Trophoblast cell (in vitro differentiated cells and primary cell): Measurements from ENCODE around the gene KIF17.

ENCODE experiments used
- DNase-seq, 2 donors: peaks; one replicate each; pipeline ENCODE4 v3.0.0-alpha.2; 2016
- H2AFZ ChIP-seq: 2 replicates; pipeline ENCODE4 v1.6.1; 2013; ENCODE audit warnings: low read length, moderate library complexity, mild to moderate bottlenecking; ENCODE audit not compliant: insufficient read depth, poor library complexity
- H2AK5ac ChIP-seq: 2 replicates; pipeline ENCODE4 v1.6.1; 2013; ENCODE audit warnings: mild to moderate bottlenecking, low read length
- H2BK120ac ChIP-seq: 2 replicates; pipeline ENCODE4 v1.6.1; 2013; ENCODE audit warnings: low read length, mild to moderate bottlenecking, moderate library complexity; ENCODE audit not compliant: insufficient read depth, poor library complexity
- H2BK12ac ChIP-seq: 2 replicates; pipeline ENCODE4 v1.6.1; 2013; ENCODE audit warnings: mild to moderate bottlenecking, low read length, moderate library complexity
- H2BK5ac ChIP-seq: 2 replicates; pipeline ENCODE4 v1.6.1; 2013; ENCODE audit warnings: low read length, low read depth, moderate library complexity, mild to moderate bottlenecking; ENCODE audit not compliant: poor library complexity
- H3K14ac ChIP-seq: 2 replicates; pipeline ENCODE4 v1.6.1; 2013; ENCODE audit warnings: mild to moderate bottlenecking, low read length
- H3K18ac ChIP-seq: 2 replicates; pipeline ENCODE4 v1.6.1; 2013; ENCODE audit warnings: mild to moderate bottlenecking, low read length
- H3K23ac ChIP-seq: 2 replicates; pipeline ENCODE4 v1.6.1; 2013; ENCODE audit warnings: low read length
- H3K27ac ChIP-seq: 2 replicates; pipeline ENCODE4 v1.5.1; 2013; ENCODE audit warnings: low read depth, mild to moderate bottlenecking, inconsistent platforms, low read length, moderate library complexity
- H3K27me3 ChIP-seq: 2 replicates; pipeline ENCODE4 v1.6.1; 2013; ENCODE audit warnings: inconsistent platforms, mild to moderate bottlenecking, low read length, moderate library complexity; ENCODE audit not compliant: insufficient read depth
- H3K36me3 ChIP-seq, 2 experiments: 1 replicate in 1 of 2; 2 replicates in 1 of 2; pipeline ENCODE4 v1.6.1; 2013; ENCODE audit warnings: low read length in 2 of 2, mild to moderate bottlenecking in 2 of 2, moderate library complexity in 1 of 2; ENCODE audit not compliant: insufficient read depth in 2 of 2, control insufficient read depth in 1 of 2
- H3K4ac ChIP-seq: 2 replicates; pipeline ENCODE4 v1.6.1; 2013; ENCODE audit warnings: low read depth, mild to moderate bottlenecking, low read length, moderate library complexity
- H3K4me1 ChIP-seq, 2 experiments: 1 replicate in 1 of 2; 2 replicates in 1 of 2; pipeline ENCODE4 v1.6.1; 2013; ENCODE audit warnings: low read length in 2 of 2, mild to moderate bottlenecking in 2 of 2, moderate library complexity in 1 of 2; ENCODE audit not compliant: insufficient read depth in 2 of 2, control insufficient read depth in 1 of 2
- H3K4me2 ChIP-seq: 2 replicates; pipeline ENCODE4 v1.6.1; 2013; ENCODE audit warnings: inconsistent platforms, mild to moderate bottlenecking, low read length, moderate library complexity
- H3K4me3 ChIP-seq: 2 replicates; pipeline ENCODE4 v1.5.1; 2013; ENCODE audit warnings: mild to moderate bottlenecking, low read depth, low read length, inconsistent platforms
- H3K79me1 ChIP-seq: one replicate; pipeline ENCODE4 v1.6.1; 2013; ENCODE audit warnings: low read length
- H3K79me2 ChIP-seq: 2 replicates; pipeline ENCODE4 v1.6.1; 2013; ENCODE audit warnings: low read length, mild to moderate bottlenecking; ENCODE audit not compliant: control insufficient read depth, insufficient read depth, poor library complexity
- H3K9ac ChIP-seq: 2 replicates; pipeline ENCODE4 v1.6.1; 2013; ENCODE audit warnings: mild to moderate bottlenecking, low read length
- H3K9me3 ChIP-seq: 2 replicates; pipeline ENCODE4 v1.6.1; 2013; ENCODE audit warnings: low read depth, mild to moderate bottlenecking, control low read depth, inconsistent platforms, low read length; ENCODE audit not compliant: insufficient read depth
- H4K12ac ChIP-seq: 2 replicates; pipeline ENCODE4 v1.6.1; 2013; ENCODE audit warnings: low read depth, mild to moderate bottlenecking, low read length, moderate library complexity
- H4K8ac ChIP-seq: 2 replicates; pipeline ENCODE4 v1.6.1; 2013; ENCODE audit warnings: low read depth, mild to moderate bottlenecking, low read length, moderate library complexity
- H4K91ac ChIP-seq: one replicate; pipeline ENCODE4 v1.6.1; 2013; ENCODE audit warnings: low read depth, mild to moderate bottlenecking, low read length, moderate library complexity
- WGBS: extraction: QIAGEN DNeasy Blood & Tissue Kit; methylation state at CpG from one replicate; pipeline ENCODE4 v1.1.7; 2013; ENCODE audit warnings: missing lambda C conversion rate; ENCODE audit not compliant: insufficient read length, insufficient coverage; ENCODE audit errors: extremely low coverage; 5-methylcytosine and 5-hydroxymethylcytosine counted together

KIF17 gene

DNA sequence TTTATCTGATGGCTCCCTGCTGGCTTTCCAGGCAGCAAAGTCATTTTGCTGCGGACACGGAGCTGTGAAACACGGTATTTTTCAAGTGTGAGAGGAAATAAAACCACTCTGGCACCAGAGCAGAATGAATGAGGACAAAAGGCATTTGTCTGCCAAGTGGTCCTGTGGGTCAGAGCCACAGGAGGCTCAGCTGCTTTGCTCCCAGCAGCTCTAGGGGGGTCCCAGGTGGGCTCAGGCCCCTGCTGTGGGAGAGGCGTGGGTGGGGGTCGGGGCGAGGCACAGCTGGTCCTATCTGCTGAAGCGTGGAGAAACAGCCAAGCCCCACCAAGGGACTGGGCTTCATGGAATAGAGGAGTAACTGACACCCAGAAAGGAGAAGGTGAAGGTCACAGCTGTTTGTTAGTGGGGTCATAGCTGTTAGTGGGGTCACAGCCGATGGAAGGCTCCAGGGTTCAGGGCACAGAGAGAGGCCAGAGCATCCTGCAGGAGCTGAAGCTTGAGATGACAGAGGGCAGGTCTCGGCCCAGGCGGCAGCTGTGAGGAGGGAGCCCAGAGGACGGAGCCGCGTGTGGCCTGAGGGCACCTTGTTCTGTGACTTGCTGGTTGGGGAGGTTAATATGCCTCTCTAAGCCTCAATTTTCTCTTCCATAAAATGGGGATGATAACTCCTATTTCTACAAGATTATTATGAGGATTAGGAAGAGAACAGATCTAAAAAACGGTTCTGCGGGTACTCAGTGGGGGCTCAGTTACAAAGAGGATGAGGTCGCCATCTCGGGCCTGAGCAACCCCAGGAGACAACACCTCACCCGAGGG, 7.1 kb downstream of the KIF17 start:
- Histone ChIP-seq H3K36me3 (no peaks in the 10 kb centered on the region), H3K79me2 (no peaks in the 10 kb centered on the region), H2AFZ (no peak overlapping the region), H3K23ac (no peak overlapping the region), H3K9me3 (peaks cover 3% of the 10 kb centered on the region), H3K4ac (no peak overlapping the region), H4K8ac (no peak overlapping the region), H3K18ac (no peak overlapping the region), H3K14ac (no peak overlapping the region), H3K9ac (no peak overlapping the region), H2BK5ac (no peak overlapping the region), H2BK120ac (no peak overlapping the region), H2BK12ac (no peak overlapping the region), H2AK5ac (no peak overlapping the region), H3K4me3 (no peak overlapping the region), H3K4me1 (no peaks in the 10 kb centered on the region), H4K12ac (no peak overlapping the region), H4K91ac (no peak overlapping the region), H3K27me3 (no peaks in the 10 kb centered on the region), H3K27ac (no peak overlapping the region), H3K79me1 (no peaks in the 10 kb centered on the region), H3K4me2 (no peak overlapping the region)
- no CpG with 5 or more reads among the region's 18 CpGs for WGBS
- peak in 1 of 2 donors; percentile 29 for DNase-seq

DNA sequence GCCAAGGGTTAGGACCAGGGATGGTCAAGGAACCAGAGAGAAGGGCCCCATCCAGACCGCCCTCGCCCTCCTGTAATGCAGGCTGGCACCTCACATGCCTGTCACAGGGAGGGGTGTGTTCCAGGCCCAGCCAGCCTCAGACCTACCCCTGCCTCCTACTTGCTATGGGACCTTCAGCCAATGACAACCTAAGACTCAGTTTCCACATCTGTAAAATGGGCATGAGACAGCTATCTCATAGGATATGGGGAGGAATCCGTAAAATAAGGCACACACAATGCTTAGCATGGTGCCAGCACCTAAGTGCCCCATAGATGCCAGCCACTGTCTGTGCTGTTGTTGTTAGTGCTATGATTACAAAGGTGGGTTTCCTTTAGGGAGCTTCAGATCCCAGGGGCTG, 7.9 kb downstream of the KIF17 start:
- Histone ChIP-seq H3K79me1 (no peaks in the 10 kb centered on the region), H3K79me2 (no peaks in the 10 kb centered on the region), H4K91ac (no peak overlapping the region), H2BK120ac (no peak overlapping the region), H2BK5ac (no peak overlapping the region), H4K8ac (no peak overlapping the region), H4K12ac (no peak overlapping the region), H2AFZ (no peak overlapping the region), H3K14ac (no peak overlapping the region), H3K4me3 (no peak overlapping the region), H3K4ac (no peak overlapping the region), H3K27me3 (no peaks in the 10 kb centered on the region), H2AK5ac (no peak overlapping the region), H3K23ac (no peak overlapping the region), H3K4me2 (no peak overlapping the region), H3K9ac (no peak overlapping the region), H3K4me1 (no peaks in the 10 kb centered on the region), H3K18ac (no peak overlapping the region), H3K27ac (no peak overlapping the region), H3K36me3 (no peaks in the 10 kb centered on the region), H2BK12ac (no peak overlapping the region), H3K9me3 (peaks cover 3% of the 10 kb centered on the region)
- WGBS, result no CpG with 5 or more reads among the region's 3 CpGs
- no peak for DNase-seq

DNA sequence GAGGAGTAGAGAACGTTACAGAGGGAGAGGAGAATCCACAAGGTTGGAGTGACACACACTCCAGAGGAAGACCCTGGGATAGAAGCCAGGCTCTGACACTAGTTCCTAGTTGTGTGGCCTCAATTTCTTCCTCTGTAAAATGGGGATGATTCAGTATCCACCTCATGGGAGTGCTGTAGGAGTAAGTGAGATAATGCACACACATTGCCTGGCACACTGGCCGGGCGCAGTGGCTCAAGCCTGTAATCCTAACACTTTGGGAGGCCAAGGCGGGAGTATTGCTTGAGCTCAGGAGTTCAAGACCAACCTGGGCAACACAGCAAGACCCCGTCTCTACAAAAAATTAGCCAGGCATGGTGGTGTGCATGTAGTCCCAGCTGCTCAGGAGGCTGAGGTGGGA, 8.9 kb downstream of the KIF17 start:
- Histone ChIP-seq H4K8ac (no peak overlapping the region), H3K27ac (no peak overlapping the region), H3K36me3 (no peaks in the 10 kb centered on the region), H3K14ac (no peak overlapping the region), H4K91ac (no peak overlapping the region), H2AK5ac (no peak overlapping the region), H3K18ac (no peak overlapping the region), H2AFZ (no peak overlapping the region), H3K4me2 (no peak overlapping the region), H3K79me1 (no peaks in the 10 kb centered on the region), H3K79me2 (no peaks in the 10 kb centered on the region), H3K4me1 (no peaks in the 10 kb centered on the region), H4K12ac (no peak overlapping the region), H2BK12ac (no peak overlapping the region), H3K4ac (no peak overlapping the region), H3K23ac (no peak overlapping the region), H2BK5ac (no peak overlapping the region), H2BK120ac (no peak overlapping the region), H3K27me3 (no peaks in the 10 kb centered on the region), H3K4me3 (no peak overlapping the region), H3K9ac (no peak overlapping the region), H3K9me3 (peaks cover 3% of the 10 kb centered on the region)
- no peak for DNase-seq
- no CpG with 5 or more reads among the region's 5 CpGs for WGBS

DNA sequence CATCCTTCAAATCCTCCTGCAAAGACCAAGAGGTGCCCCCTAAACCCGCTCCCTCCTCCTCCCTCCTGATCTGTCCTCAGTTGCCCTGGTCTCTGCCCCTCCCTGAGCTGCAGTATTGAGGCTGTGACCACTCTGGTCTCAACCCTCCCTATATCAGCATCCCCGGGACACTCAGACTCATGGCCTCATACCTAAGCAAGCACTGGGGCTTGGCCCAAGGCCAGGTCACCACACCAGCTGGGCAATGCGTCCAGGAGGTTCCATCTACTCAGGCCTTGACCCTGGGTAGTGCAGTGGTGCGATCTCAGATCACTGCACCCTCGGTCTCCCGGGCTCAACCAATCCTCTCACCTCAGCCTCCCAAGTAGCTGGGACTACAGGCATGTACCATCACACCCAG, 9.8 kb downstream of the KIF17 start:
- Histone ChIP-seq H2AK5ac (no peak overlapping the region), H4K12ac (no peak overlapping the region), H3K36me3 (no peaks in the 10 kb centered on the region), H3K4ac (no peak overlapping the region), H3K27ac (no peak overlapping the region), H2BK5ac (no peak overlapping the region), H3K23ac (no peak overlapping the region), H3K27me3 (no peaks in the 10 kb centered on the region), H2AFZ (no peak overlapping the region), H4K8ac (no peak overlapping the region), H3K14ac (no peak overlapping the region), H4K91ac (no peak overlapping the region), H3K79me1 (no peaks in the 10 kb centered on the region), H3K9ac (no peak overlapping the region), H3K79me2 (no peaks in the 10 kb centered on the region), H3K9me3 (peaks cover 3% of the 10 kb centered on the region), H2BK12ac (no peak overlapping the region), H3K18ac (no peak overlapping the region), H3K4me3 (no peak overlapping the region), H3K4me1 (no peaks in the 10 kb centered on the region), H2BK120ac (no peak overlapping the region), H3K4me2 (no peak overlapping the region)
- WGBS, result no CpG with 5 or more reads among the region's 6 CpGs
- no peak for DNase-seq
